ENCODE data around the gene TMEM202.
"Not testable (repeated sequence)": the region's sequence is repeated elsewhere in the genome, so short reads cannot be mapped to it uniquely, and the experiment has no call there.

The TMEM202 gene

GRCh38 chr15:72397796-72398588 is at the start of gene TMEM202:
TSS of gene TMEM202 (plus strand) at chr15:72398305. CDS start at chr15:72398327, 22 bp downstream.
- no peak for DNase-seq

GRCh38 chr15:72353266-72353665 is 44.8 kb upstream of the TMEM202 start:
- DNase-seq: no peak

GRCh38 chr15:72354496-72354895 is 43.6 kb upstream of the TMEM202 start:
- DNase-seq: no peak

GRCh38 chr15:72358121-72358520 is 40.0 kb upstream of the TMEM202 start:
- no peak for DNase-seq

- DNase-seq: no peak
These were observed 39.4 kb upstream of the TMEM202 start for GRCh38 chr15:72358650-72359171.

GRCh38 chr15:72361176-72361575 is 36.9 kb upstream of the TMEM202 start:
- DNase-seq: no peak

- DNase-seq: no peak
These were observed 32.3 kb upstream of the TMEM202 start for GRCh38 chr15:72365844-72366243.

GRCh38 chr15:72368325-72368724 is 29.8 kb upstream of the TMEM202 start:
- DNase-seq: no peak

- DNase-seq: no peak
These were observed 29.2 kb upstream of the TMEM202 start for GRCh38 chr15:72368899-72369298.

- no peak for DNase-seq
These were observed 28.1 kb upstream of the TMEM202 start for GRCh38 chr15:72369964-72370363.

- DNase-seq: no peak
These were observed 25.7 kb upstream of the TMEM202 start for GRCh38 chr15:72372361-72372760.

GRCh38 chr15:72375501-72375845 is 22.6 kb upstream of the TMEM202 start:
- DNase-seq: no peak

- DNase-seq: peak; percentile 97 to 98 (median 98)
These were observed 22.1 kb upstream of the TMEM202 start, which contains the start of gene HEXA for GRCh38 chr15:72375846-72376581. TSS of gene HEXA (minus strand) at chr15:72376014. CDS start at chr15:72375972, 42 bp downstream.

GRCh38 chr15:72377331-72377730 is 20.8 kb upstream of the TMEM202 start:
- DNase-seq: no peak

GRCh38 chr15:72379106-72379505 is 19.0 kb upstream of the TMEM202 start:
- not testable (repeated sequence) for DNase-seq

- DNase-seq: no peak
These were observed 18.2 kb upstream of the TMEM202 start for GRCh38 chr15:72379856-72380430.

GRCh38 chr15:72380743-72381142 is 17.4 kb upstream of the TMEM202 start:
- DNase-seq: no peak

- peak in 1 of 3 experiments; percentile 10 for DNase-seq
These were observed 16.0 kb upstream of the TMEM202 start for GRCh38 chr15:72382146-72382545.

GRCh38 chr15:72387741-72388140 is 10.4 kb upstream of the TMEM202 start:
- DNase-seq: no peak

GRCh38 chr15:72389231-72389630 is 8.9 kb upstream of the TMEM202 start:
- DNase-seq: no peak

GRCh38 chr15:72396331-72396730 is 1.8 kb upstream of the TMEM202 start:
- DNase-seq: not testable (repeated sequence)

- DNase-seq: no peak
These were observed 543 bp downstream of the TMEM202 start for GRCh38 chr15:72398648-72399047.

- DNase-seq: no peak
These were observed 4.6 kb downstream of the TMEM202 start for GRCh38 chr15:72402726-72403125.

- DNase-seq: no peak
These were observed 6.3 kb downstream of the TMEM202 start for GRCh38 chr15:72404356-72404755.
